LNCAP (cell line): ENCODE data around the gene GAGE13.
"Not testable (repeated sequence)": the region's sequence is repeated elsewhere in the genome, so short reads cannot be mapped to it uniquely, and the experiment has no call there.

Experiments
- TF ChIP-seq, protein P1 (sequence below): fragments of 450-650 bp; IDR thresholded peaks from 2 replicates; pipeline ENCODE4 v1.5.1; 2017; ENCODE audit warnings: mild to moderate bottlenecking

The GAGE13 gene, protein sequence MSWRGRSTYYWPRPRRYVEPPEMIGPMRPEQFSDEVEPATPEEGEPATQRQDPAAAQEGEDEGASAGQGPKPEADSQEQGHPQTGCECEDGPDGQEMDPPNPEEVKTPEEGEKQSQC

DNA sequence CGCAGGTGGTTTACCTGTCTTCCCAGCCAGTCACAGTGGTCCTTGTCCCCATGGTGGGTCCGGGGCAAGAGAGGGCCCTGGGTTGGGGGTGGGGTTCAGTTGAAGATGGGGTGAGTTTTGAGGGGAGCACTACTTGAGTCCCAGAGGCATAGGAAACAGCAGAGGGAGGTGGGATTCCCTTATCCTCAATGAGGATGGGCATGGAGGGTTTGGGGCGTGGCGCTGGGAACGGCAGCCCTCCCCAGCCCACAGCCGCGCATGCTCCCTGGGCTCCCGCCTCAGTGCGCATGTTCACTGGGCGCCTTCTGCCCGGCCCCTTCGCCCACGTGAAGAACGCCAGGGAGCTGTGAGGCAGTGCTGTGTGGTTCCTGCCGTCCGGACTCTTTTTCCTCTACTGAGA, at the start of gene GAGE13:
Gene GAGE13, plus strand, starts transcription at position 301 of the 400 bp plus-strand sequence. CDS start 1,156 bp downstream, outside the sequence.
- TF ChIP-seq, protein P1, sequence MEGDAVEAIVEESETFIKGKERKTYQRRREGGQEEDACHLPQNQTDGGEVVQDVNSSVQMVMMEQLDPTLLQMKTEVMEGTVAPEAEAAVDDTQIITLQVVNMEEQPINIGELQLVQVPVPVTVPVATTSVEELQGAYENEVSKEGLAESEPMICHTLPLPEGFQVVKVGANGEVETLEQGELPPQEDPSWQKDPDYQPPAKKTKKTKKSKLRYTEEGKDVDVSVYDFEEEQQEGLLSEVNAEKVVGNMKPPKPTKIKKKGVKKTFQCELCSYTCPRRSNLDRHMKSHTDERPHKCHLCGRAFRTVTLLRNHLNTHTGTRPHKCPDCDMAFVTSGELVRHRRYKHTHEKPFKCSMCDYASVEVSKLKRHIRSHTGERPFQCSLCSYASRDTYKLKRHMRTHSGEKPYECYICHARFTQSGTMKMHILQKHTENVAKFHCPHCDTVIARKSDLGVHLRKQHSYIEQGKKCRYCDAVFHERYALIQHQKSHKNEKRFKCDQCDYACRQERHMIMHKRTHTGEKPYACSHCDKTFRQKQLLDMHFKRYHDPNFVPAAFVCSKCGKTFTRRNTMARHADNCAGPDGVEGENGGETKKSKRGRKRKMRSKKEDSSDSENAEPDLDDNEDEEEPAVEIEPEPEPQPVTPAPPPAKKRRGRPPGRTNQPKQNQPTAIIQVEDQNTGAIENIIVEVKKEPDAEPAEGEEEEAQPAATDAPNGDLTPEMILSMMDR = not testable (repeated sequence)

DNA sequence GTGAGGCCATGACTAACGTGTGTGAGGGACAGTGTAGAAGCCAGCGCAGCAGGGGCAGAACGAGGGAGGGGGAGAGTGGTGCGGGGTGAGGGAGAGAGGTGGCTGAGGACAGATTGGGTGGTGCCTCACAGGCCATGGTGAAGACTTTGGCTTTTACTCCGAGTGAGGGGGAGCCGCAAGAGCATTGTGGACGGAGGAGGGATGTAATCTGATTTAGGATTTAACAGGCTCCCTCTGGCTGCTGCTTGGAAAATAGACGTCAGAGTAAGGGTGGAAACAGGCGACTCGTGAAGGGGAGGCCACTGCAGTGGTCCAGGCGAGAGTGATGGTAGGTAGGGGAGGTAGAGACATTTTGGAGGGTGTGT, 48.8 kb upstream of the GAGE13 start:
- TF ChIP-seq, protein P1 = no peak

DNA sequence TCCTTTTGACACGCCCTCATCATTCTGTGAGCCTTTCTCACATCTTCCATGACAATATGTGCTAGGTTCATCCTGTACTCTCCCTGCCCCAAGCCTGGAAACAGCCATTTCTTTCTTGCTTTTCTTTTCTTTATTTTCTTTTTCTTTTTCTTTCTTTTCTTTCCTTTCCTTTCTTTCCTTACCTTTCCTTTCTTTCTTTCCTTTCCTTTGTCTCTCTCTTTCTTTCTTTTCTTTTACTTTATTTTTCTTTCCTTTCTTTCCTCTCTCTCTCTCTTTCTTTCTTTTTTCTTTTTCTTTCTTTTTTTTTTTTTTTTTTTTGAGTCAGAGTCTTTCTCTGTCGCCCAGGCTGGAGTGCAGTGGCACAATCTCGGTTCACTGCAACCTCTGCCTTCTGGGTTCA, 47.2 kb upstream of the GAGE13 start:
- TF ChIP-seq, protein P1 = no peak

DNA sequence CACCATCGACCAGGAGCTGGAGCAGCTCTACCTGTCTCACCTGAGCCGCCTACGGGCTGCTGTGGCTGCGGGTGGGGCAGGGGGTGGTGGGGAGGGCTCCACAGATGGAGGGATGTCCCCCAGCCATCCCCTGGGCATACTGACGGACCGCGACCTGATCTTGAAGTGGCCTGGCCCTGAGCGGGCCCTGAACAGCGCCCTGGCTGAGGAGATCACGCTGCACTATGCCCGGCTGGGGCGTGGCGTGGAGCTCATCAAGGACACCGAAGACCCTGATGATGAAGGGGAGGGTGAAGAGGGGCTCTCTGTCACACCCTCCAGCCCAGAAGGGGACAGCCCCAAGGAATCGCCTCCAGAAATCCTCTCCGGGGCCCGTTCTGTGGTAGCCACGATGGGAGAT, 45.2 kb upstream of the GAGE13 start:
- TF ChIP-seq, protein P1 = no peak

DNA sequence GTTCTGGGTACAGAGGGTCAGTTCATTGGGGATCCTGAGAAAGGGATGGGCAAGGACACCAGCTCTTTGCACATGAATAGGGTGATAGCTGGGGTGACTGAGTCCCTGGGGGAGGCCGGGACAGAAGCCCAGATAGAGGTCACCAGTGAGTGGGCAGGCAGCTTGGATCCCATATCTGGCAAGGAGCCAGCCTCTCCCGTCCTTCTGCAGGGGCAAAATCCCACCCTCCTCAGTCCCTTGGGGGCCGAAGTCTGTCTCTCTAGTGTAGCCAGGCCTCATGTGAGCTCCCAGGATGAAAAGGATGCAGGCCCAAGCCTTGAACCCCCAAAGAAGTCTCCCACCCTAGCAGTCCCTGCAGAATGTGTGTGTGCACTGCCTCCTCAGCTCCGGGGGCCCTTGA, 44.8 kb upstream of the GAGE13 start:
- TF ChIP-seq, protein P1 = no peak

DNA sequence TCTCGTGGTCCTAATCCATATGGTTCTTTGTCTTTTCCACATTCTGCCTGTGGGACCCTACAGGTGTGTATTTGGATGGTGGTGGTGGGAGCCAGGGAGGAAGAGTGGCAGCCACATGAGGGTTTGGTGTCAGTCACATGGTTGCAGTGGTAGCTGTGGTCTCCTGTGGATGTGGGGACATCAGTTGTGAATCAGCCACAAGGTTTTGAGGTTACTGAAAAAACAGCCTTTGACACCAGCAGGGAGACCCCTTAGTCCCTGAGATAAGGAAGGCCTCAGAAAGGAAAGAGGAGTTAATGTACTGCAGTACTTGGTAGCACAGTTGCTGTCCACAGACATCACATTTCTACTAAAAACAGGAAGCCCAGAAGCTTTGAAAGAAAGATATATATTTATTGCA, 43.7 kb upstream of the GAGE13 start:
- TF ChIP-seq, protein P1 = no peak

DNA sequence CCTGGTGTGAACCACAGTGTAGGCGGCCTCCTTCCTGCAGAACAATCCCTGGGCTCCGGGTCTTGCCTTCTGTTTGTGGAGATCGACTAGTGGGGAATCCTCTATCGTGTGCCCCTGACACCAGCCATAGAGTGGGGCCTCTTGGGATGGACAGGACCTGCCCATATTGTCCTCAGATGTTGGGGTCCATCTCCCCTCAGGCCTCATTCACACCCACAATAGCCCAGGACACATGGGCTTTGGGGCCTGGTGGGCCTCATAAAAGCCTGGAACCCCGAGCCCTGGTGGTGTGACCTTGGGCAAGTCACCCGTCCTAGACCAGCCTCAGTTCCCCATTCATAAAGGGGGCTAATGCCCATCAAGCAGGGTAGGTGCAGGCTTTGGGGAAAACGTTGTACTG, 41.2 kb upstream of the GAGE13 start:
- TF ChIP-seq, protein P1 = no peak
